ENCODE measurements around the gene CERS3.

DNA sequence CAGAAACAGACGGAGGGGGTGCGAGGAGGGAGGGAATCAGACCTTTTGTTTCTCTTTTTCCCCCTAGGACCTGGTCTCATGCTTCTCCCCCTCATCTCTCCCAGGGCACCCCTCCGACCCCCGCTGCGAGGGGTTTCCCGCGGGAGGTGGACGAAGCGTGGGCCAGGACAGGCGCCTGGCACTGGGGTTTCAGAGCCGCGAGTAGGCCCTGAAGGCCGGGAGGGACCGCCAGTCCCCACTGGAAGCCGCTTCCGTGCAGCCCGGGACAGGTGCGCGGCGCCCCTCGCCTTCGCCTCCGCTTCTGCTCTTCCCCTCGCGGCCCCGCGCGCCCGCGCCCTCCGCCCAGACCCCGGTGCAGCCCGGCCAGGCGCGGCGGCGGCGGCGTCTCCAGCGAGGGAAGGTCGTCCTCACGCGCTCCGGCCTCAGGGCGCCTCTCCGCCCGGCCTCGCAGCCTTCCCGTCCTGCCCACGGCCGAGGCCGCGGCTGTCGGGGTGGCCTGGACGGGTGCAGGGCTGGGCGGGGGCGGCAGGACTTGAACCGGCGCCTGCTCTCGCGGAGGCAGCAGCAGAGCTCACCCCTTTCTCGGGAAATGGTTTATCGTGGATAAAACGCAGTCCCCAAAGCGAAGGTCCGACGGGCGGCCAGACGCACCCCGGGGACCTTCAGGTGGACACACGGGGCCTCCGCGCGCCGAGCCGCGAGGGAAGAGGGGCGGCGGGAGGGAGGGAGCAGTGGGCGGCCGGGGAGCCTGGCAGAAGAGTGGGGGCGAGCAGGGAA, 155.4 kb downstream of the CERS3 start:
- TF ChIP-seq POLR2A (IDR thresholded peaks at IDR 0.05; ENCODE audit: low read length) = no peak
- no peak for TF ChIP-seq GATA1 (IDR thresholded peaks at IDR 0.05; ENCODE audit: low read depth, low read length)
